Lower leg skin (tissue), 3 donors: ENCODE data around the gene CLDN10.

Source experiments
- POLR2A ChIP-seq, 2 donors: fragments of 450-650 bp; IDR thresholded peaks; one replicate each; pipeline ENCODE4 v1.6.1; 2016 to 2017; ENCODE audit warnings: antibody characterized with exemption in 2 of 2, mild to moderate bottlenecking in 1 of 2, moderate library complexity in 1 of 2
- TF ChIP-seq, protein P1 (sequence below), 3 donors: fragments of 450-650 bp; IDR thresholded peaks; one replicate each; pipeline ENCODE4 v1.5.1; 2016; ENCODE audit warnings: antibody characterized with exemption in 3 of 3, mild to moderate bottlenecking in 3 of 3, moderate library complexity in 2 of 3

GRCh38 chr13:95585867-95586266 lies 33.3 kb downstream of the CLDN10 start:
- TF ChIP-seq, protein P1, sequence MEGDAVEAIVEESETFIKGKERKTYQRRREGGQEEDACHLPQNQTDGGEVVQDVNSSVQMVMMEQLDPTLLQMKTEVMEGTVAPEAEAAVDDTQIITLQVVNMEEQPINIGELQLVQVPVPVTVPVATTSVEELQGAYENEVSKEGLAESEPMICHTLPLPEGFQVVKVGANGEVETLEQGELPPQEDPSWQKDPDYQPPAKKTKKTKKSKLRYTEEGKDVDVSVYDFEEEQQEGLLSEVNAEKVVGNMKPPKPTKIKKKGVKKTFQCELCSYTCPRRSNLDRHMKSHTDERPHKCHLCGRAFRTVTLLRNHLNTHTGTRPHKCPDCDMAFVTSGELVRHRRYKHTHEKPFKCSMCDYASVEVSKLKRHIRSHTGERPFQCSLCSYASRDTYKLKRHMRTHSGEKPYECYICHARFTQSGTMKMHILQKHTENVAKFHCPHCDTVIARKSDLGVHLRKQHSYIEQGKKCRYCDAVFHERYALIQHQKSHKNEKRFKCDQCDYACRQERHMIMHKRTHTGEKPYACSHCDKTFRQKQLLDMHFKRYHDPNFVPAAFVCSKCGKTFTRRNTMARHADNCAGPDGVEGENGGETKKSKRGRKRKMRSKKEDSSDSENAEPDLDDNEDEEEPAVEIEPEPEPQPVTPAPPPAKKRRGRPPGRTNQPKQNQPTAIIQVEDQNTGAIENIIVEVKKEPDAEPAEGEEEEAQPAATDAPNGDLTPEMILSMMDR (IDR thresholded peaks at IDR 0.05), result no peak
- TF ChIP-seq POLR2A (IDR thresholded peaks at IDR 0.05), result no peak
